MM.1S (cell line): ENCODE results near the gene PIBF1.

Experiments
- DNase-seq: peaks from one replicate; pipeline ENCODE4 v3.0.0-alpha.2; 2015
- H2AFZ ChIP-seq: fragments of 300-600 bp; sonication (generic); 2 replicates; pipeline ENCODE4 v1.6.0; 2016; ENCODE audit warnings: antibody characterized with exemption, low read length
- H3F3A ChIP-seq: fragments of 300-600 bp; sonication (generic); 2 replicates; pipeline ENCODE4 v1.6.1; 2016; ENCODE audit warnings: mild to moderate bottlenecking, antibody characterized with exemption, low read length, moderate library complexity, mixed read lengths; ENCODE audit not compliant: insufficient read depth
- H3K27ac ChIP-seq: fragments of 300-600 bp; sonication (generic); 2 replicates; pipeline ENCODE4 v1.5.1; 2016; ENCODE audit warnings: mild to moderate bottlenecking, low read length
- H3K27me3 ChIP-seq: fragments of 300-600 bp; sonication (generic); replicated peaks from 2 replicates; pipeline ENCODE4 v1.6.0; 2016; ENCODE audit warnings: low read length; ENCODE audit not compliant: insufficient read depth
- H3K36me3 ChIP-seq: fragments of 300-600 bp; sonication (generic); replicated peaks from 2 replicates; pipeline ENCODE4 v1.6.1; 2016; ENCODE audit warnings: mild to moderate bottlenecking, low read length, mixed read lengths; ENCODE audit not compliant: insufficient read depth
- H3K4me1 ChIP-seq: fragments of 300-600 bp; sonication (generic); 2 replicates; pipeline ENCODE4 v1.6.1; 2016; ENCODE audit warnings: low read length, mixed read lengths
- H3K4me2 ChIP-seq: fragments of 300-600 bp; sonication (generic); 2 replicates; pipeline ENCODE4 v1.6.0; 2016; ENCODE audit warnings: low read depth, low read length
- H3K4me3 ChIP-seq: fragments of 300-600 bp; sonication (generic); 2 replicates; pipeline ENCODE4 v1.5.1; 2016; ENCODE audit warnings: low read length, mixed read lengths
- H3K79me2 ChIP-seq: fragments of 300-600 bp; sonication (generic); 2 replicates; pipeline ENCODE4 v1.6.1; 2016; ENCODE audit warnings: mixed run types, low read length, mixed read lengths
- H3K9ac ChIP-seq: fragments of 300-600 bp; sonication (generic); 2 replicates; pipeline ENCODE4 v1.6.1; 2016; ENCODE audit warnings: low read length, mixed read lengths
- H3K9me2 ChIP-seq: fragments of 300-600 bp; sonication (generic); replicated peaks from 2 replicates; pipeline ENCODE4 v1.6.1; 2016; ENCODE audit warnings: mild to moderate bottlenecking, low read length, mixed read lengths; ENCODE audit not compliant: insufficient read depth
- H3K9me3 ChIP-seq: fragments of 300-600 bp; sonication (generic); replicated peaks from 2 replicates; pipeline ENCODE4 v1.6.1; 2016; ENCODE audit warnings: mild to moderate bottlenecking, low read length, mixed read lengths; ENCODE audit not compliant: insufficient read depth
- H4K20me1 ChIP-seq: fragments of 300-600 bp; sonication (generic); 2 replicates; pipeline ENCODE4 v1.6.1; 2016; ENCODE audit warnings: mild to moderate bottlenecking, low read length, moderate library complexity, mixed read lengths; ENCODE audit not compliant: insufficient read depth
- CTCF ChIP-seq: fragments of 300-600 bp; sonication (generic); IDR thresholded peaks from 2 replicates; pipeline ENCODE4 v1.5.1; 2016; ENCODE audit warnings: antibody characterized with exemption, low read length, mixed read lengths
- EZH2 ChIP-seq: fragments of 300-600 bp; sonication (generic); optimal IDR thresholded peaks from 2 replicates; pipeline ENCODE3; 2017; ENCODE audit warnings: low read depth, mild to moderate bottlenecking, antibody characterized with exemption, low read length, mixed read lengths
- EZH2phosphoT487 ChIP-seq: fragments of 300-600 bp; sonication (generic); IDR thresholded peaks from 2 replicates; pipeline ENCODE4 v1.6.1; 2018; ENCODE audit warnings: antibody characterized with exemption, low read length

PIBF1 gene

DNA sequence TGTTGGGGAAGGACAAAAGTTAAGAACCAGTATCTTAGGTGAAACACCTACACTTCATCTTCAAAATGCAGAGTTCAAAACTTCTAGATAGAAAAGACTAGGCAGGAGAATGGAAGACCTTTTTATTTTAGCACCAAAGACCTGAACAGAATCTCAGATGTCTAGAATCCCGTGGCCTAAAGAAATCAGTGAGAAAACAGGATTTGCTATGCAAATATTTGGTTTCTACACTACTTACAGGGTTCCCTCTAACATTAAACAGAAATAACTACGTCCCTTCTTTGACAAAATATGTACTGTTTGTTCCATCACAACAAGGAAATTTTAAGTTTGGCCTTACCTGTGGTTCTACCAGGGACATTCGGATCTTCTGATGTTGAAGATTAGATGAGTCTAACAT is 21.7 kb upstream of the PIBF1 start:
- no peaks in the 10 kb centered on the region for H3K36me3 ChIP-seq

DNA sequence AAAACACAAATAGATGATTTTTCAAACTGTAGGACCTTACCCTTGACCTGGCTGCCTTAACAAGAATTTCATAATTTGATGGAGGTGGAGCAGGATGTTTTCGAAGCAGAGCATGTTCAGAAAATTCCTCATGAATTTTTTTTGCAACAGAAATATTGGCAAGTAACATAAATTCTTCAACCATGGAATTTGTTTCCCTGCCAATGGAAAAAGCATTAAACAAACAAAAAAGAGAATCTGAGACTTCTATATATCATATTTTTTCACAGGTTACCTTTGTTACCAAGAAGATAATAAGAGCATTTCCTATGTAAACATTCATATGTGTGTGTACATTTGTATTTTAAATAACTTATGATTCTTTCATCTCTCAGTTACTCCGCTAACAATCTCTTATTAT is 18.5 kb upstream of the PIBF1 start:
- no peak for TF ChIP-seq EZH2
- no peak for TF ChIP-seq EZH2phosphoT487
- no peak for TF ChIP-seq CTCF
- H3K36me3 ChIP-seq, result no peaks in the 10 kb centered on the region

More for the DNA sequence above, 21.7 kb upstream of the PIBF1 start:
- H4K20me1 ChIP-seq, result no peaks in the 10 kb centered on the region
- H3K79me2 ChIP-seq, result no peaks in the 10 kb centered on the region
- H3K9me3 ChIP-seq, result no peaks in the 10 kb centered on the region
- H3K27me3 ChIP-seq, result no peaks in the 10 kb centered on the region
- no peaks in the 10 kb centered on the region for H3F3A ChIP-seq
- H3K4me1 ChIP-seq, result no peaks in the 10 kb centered on the region
- TF ChIP-seq EZH2 (no peak), CTCF (no peak), EZH2phosphoT487 (no peak)
- H3K9ac ChIP-seq, result no peak overlapping the region
- no peak overlapping the region for H3K27ac ChIP-seq
- DNase-seq, result no peak
- no peak overlapping the region for H3K4me3 ChIP-seq
- no peaks in the 10 kb centered on the region for H3K9me2 ChIP-seq
- no peak overlapping the region for H3K4me2 ChIP-seq
- H2AFZ ChIP-seq, result no peak overlapping the region

DNA sequence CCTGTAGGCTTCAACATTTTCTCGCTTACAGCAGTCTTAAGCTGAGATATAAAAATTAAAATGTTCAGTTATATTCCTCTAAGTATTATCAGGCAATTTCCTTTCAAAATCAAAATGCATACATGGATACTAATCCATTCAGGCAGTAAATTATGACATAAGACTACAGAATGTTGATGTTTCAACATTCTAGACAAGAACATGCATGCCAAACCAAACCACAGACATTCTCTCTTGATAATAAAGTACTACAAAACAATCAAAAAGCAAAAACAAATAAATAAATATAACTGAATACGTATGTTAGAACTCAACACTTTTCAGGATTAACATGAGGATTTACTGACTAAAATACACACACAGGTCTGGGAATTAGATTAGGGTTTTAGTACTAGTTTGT is 7.9 kb upstream of the PIBF1 start:
- H3K27me3 ChIP-seq, result no peaks in the 10 kb centered on the region
- no peak overlapping the region for H3K4me2 ChIP-seq
- no peaks in the 10 kb centered on the region for H3K9me3 ChIP-seq
- H3K4me1 ChIP-seq, result no peaks in the 10 kb centered on the region
- no peaks in the 10 kb centered on the region for H3F3A ChIP-seq
- no peak overlapping the region for H3K9ac ChIP-seq
- no peak for TF ChIP-seq CTCF
- TF ChIP-seq EZH2, result no peak
- TF ChIP-seq EZH2phosphoT487, result no peak
- no peaks in the 10 kb centered on the region for H4K20me1 ChIP-seq
- H3K9me2 ChIP-seq, result no peaks in the 10 kb centered on the region
- H3K27ac ChIP-seq, result no peak overlapping the region
- H3K79me2 ChIP-seq, result no peaks in the 10 kb centered on the region; the same call in 1 of the 2 replicates
- H3K4me3 ChIP-seq, result no peak overlapping the region
- DNase-seq, result no peak
- no peak overlapping the region for H2AFZ ChIP-seq
- peaks cover 2% of the 10 kb centered on the region; the same call in 1 of the 2 replicates for H3K36me3 ChIP-seq

More for the DNA sequence above, 18.5 kb upstream of the PIBF1 start:
- no peak for DNase-seq
- H3K79me2 ChIP-seq, result no peaks in the 10 kb centered on the region
- H3K4me1 ChIP-seq, result no peaks in the 10 kb centered on the region
- H3K4me3 ChIP-seq, result no peak overlapping the region
- no peak overlapping the region for H3K4me2 ChIP-seq
- no peak overlapping the region for H3K27ac ChIP-seq
- no peak overlapping the region for H3K9ac ChIP-seq
- no peaks in the 10 kb centered on the region for H3K9me2 ChIP-seq
- no peaks in the 10 kb centered on the region for H3F3A ChIP-seq
- H3K9me3 ChIP-seq, result no peaks in the 10 kb centered on the region
- no peaks in the 10 kb centered on the region for H4K20me1 ChIP-seq
- no peak overlapping the region for H2AFZ ChIP-seq
- H3K27me3 ChIP-seq, result no peaks in the 10 kb centered on the region
